Non-pigmented ciliary epithelial cell (primary cell): Measurements from ENCODE around the gene DAZAP1.

Source experiments
- DNase-seq: peaks from one replicate; pipeline ENCODE4 v3.0.0-alpha.2; 2010; ENCODE audit warnings: low read depth

DAZAP1 gene

GRCh38 chr19:1377176-1377964 lies 30.0 kb upstream of the DAZAP1 start:
- DNase-seq: no peak

DNA sequence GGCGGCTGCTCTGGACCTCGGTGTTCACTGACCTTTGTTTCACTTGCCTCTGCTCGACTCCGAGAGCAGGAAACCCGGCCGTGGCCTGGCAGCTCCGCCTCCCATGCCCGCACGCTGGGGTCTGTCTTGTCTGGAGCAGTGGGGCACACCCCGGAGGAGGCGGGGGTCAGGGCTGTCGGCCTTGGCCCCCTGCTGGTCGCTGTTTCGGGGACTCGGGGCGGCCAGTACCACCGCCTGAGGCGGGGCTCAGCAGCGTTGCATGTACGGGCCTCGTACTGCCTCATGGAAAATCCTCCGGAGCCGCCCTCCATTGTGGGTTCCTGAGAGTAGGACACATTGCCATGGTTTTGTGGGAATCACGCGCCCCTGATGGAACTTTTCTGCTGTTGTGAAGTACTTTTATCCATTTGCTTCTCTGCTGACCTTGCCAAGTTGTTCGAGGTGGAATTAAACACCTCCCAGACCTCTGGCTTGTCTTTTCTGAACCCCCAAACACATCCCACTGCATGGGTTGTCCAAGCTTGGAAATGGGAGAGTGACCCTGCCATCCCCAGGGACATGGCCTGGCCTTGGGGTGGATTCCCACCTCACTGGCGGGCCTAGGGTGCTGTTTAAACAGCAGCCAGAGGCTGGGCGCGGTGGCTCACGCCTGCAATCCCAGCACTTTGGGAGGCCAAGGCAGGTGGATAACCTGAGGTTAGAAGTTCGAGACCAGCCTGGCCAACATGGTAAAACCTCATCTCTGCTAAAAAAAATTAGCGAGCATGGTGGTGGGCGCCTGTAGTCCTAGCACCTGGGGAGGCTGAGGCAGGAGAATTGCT lies 29.2 kb upstream of the DAZAP1 start:
- no peak for DNase-seq

- DNase-seq: no peak
These were observed 28.1 kb upstream of the DAZAP1 start for GRCh38 chr19:1379126-1379905.

- no peak for DNase-seq
These were observed 27.4 kb upstream of the DAZAP1 start for GRCh38 chr19:1379961-1380489.

GRCh38 chr19:1382250-1382649 lies 25.1 kb upstream of the DAZAP1 start:
- DNase-seq: no peak

- no peak for DNase-seq
These were observed 24.4 kb upstream of the DAZAP1 start for GRCh38 chr19:1383017-1383311.

GRCh38 chr19:1383312-1384084 lies 23.9 kb upstream of the DAZAP1 start, which contains the start of gene NDUFS7:
Gene NDUFS7, plus strand, starts transcription at chr19:1383907. Its CDS starts 20 bp downstream, at chr19:1383927.
- DNase-seq: no peak

GRCh38 chr19:1384085-1384462 lies 23.3 kb upstream of the DAZAP1 start:
- DNase-seq: no peak

- DNase-seq: no peak
These were observed 22.8 kb upstream of the DAZAP1 start for GRCh38 chr19:1384478-1385110.

DNA sequence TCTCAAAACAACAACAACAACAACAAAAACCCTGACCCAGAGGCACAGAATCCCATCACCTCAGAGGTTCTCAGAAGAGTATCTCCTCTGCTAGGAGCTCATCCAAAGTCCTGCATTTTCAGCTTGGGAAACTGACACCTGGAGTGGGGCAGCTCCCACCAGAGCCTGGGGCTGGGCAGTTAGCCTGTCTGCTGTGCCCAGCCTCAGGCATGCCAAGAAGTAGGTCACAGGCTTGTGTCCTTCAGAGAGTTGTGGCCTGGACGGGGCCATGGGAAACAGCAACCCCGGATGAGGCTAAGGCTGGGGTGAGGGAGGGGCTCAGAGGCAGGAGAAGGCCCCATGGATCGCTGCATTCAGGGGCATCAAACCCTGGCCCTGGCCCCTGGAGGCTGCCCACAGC lies 21.6 kb upstream of the DAZAP1 start:
- DNase-seq: no peak

- DNase-seq: no peak
These were observed 20.3 kb upstream of the DAZAP1 start for GRCh38 chr19:1386945-1387683.

- DNase-seq: no peak
These were observed 19.4 kb upstream of the DAZAP1 start for GRCh38 chr19:1387684-1388636.

GRCh38 chr19:1388637-1389026 lies 18.8 kb upstream of the DAZAP1 start:
- no peak for DNase-seq

DNA sequence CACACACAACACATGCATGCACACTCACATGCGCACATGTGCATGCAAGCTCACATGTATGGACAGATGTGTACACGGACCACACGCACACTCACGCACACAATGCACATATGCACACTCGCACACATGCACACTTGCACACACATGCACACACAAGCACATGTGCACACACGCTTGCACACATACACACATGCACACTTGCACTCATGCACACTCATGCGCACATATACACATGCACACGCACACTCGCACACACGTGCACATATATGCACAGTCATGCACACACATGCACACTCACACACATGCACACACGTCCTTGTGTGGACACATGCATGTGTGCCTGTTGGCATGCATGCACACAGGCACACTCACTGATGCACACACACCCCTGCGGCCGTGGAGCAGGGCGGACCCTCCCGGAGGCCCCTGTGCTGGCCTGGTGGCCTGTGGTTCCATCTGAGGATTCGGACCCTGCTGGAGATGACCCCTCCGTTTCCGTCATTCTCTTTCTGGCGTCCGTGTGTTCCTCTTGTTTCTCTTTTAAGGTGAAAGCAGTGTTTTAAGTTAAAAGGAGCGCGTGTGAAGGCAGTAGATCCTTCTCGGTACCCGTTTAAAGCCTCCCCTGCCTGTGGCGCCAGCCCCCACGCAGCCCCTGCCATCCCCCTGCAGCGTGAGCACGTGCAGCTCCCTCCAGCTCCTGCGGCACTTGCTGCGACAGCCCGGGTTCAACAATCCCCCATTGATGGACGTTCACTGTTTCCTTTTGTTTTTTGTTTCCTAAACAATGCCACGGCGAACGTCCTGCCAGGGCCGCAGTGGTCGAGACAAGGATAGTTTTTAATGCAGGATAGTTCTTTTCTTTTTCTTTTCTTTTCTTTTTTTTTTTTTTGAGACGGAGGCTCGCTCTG lies 18.1 kb upstream of the DAZAP1 start:
- DNase-seq: no peak

GRCh38 chr19:1390890-1391423 lies 16.4 kb upstream of the DAZAP1 start:
- DNase-seq: no peak

DNA sequence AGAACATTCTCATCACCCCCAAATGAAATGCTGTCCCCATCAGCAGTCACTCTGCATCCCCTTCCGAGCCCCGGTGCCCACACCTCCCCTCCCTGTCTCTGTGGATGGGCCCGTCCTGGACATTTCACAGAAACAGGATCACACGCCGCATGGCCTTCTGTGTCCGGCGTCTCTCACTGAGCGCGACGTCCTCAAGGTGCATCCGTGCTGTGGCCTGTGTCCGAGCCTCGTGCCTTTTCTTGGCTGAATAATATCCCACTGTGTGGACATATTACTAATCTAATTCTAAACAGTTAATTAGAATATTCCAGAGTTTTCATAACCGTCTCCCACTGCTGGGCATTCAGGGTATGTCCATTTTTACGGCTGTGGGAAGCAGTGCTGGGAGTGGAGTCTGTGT lies 15.0 kb upstream of the DAZAP1 start:
- no peak for DNase-seq

DNA sequence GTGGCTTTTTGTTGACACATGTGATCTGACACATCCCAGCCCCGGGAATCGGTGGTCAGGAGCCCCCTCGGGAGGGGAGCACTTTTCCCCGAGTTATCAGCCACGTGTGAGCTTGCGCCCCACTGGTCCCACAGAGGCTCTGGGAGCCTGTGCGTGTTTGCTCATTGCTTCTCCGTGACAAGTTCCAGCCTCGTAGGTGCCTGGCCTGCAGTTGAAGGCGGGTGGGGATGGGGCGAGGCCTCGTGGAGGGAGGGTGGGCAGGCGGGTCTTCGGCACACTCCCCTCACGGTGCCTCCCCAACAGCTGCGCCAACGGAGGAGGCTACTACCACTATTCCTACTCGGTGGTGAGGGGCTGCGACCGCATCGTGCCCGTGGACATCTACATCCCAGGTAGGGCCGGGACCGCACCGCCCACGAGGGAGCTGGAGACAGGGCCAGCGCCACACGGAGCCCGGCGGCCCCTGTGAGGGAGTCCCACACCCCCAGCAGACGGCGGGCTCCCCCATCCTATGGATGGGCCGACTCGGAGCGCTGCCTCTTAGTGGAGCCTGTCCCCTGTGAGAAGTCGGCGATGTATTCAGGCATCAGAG lies 14.4 kb upstream of the DAZAP1 start:
- no peak for DNase-seq

DNA sequence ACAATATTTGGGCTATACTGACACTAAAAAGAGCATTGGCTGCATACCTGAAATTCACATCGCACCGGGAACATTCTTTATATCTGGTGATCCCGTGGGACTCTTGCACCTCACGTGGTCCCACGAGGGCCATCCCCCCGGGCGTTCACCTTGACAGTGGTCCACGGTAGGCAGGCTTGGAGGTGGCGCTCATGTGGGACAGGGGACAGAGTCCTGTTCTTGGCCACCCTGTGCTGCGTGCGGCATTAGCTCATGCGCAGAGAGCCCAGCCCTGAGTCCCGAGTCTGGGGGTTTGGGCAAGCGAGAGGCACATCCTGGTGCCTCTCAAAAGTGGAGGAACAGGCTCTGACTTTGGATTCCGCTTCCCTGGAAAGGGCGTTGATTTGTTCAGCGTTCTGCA lies 13.5 kb upstream of the DAZAP1 start:
- DNase-seq: no peak
